Large intestine (tissue), 3 donors: Measurements from ENCODE around the gene RGS9. TPM values are rescaled to one million over a fixed set of nuclear protein-coding genes. Genes with fewer than 3 reads are reported as not detected.
"Not testable (repeated sequence)": the region's sequence is repeated elsewhere in the genome, so short reads cannot be mapped to it uniquely, and the experiment has no call there.

Experiments
- DNase-seq, 2 donors: peaks; one replicate each; pipeline versions ENCODE4 v3.0.0 to v3.0.0-alpha.2; 2013
- H3K27ac ChIP-seq: one replicate; pipeline ENCODE4 v1.5.1; 2013; ENCODE audit warnings: low read length
- H3K27me3 ChIP-seq: 2 replicates; pipeline ENCODE4 v1.6.1; 2013; ENCODE audit warnings: low read length; ENCODE audit not compliant: control insufficient read depth, insufficient read depth
- H3K36me3 ChIP-seq: 2 replicates; pipeline ENCODE4 v1.6.1; 2013; ENCODE audit warnings: low read length; ENCODE audit not compliant: control insufficient read depth, insufficient read depth
- H3K4me1 ChIP-seq: one replicate; pipeline ENCODE4 v1.6.1; 2013; ENCODE audit warnings: low read length; ENCODE audit not compliant: control insufficient read depth, insufficient read depth
- H3K4me3 ChIP-seq: one replicate; pipeline ENCODE4 v1.5.1; 2013; ENCODE audit warnings: low read length
- H3K9me3 ChIP-seq: one replicate; pipeline ENCODE4 v1.6.1; 2013; ENCODE audit warnings: mild to moderate bottlenecking, low read depth, low read length, moderate library complexity; ENCODE audit not compliant: control insufficient read depth
- WGBS: methylation state at CpG from one replicate; pipeline ENCODE4 v1.1.5; 2013; ENCODE audit warnings: low lambda C conversion rate; ENCODE audit not compliant: insufficient coverage; 5-methylcytosine and 5-hydroxymethylcytosine counted together
- polyA plus RNA-seq: library from polyadenylated mRNA; unstranded; fragments of 120-200 nt; gene quantifications from one replicate; pipeline ENCODE4 v1.2.1, GENCODE V29; 2013

RGS9 gene
- polyA plus RNA-seq, 1 donor: 7.5 TPM

- no peak overlapping the region for H3K27ac ChIP-seq
- no peak for DNase-seq
- H3K4me3 ChIP-seq: no peak overlapping the region
- H3K36me3 ChIP-seq: no peaks in the 10 kb centered on the region
- H3K27me3 ChIP-seq: peaks cover 2% of the 10 kb centered on the region
- no CpG with 5 or more reads among the region's 2 CpGs for WGBS
- H3K9me3 ChIP-seq: no peaks in the 10 kb centered on the region
- no peaks in the 10 kb centered on the region for H3K4me1 ChIP-seq
Measured at GRCh38 chr17:65109990-65110680, 27.0 kb upstream of the RGS9 start.

- Histone ChIP-seq H3K9me3 (no peaks in the 10 kb centered on the region), H3K27me3 (peaks cover 4% of the 10 kb centered on the region), H3K36me3 (no peaks in the 10 kb centered on the region), H3K27ac (no peak overlapping the region), H3K4me3 (no peak overlapping the region), H3K4me1 (no peaks in the 10 kb centered on the region)
- no CpG with 5 or more reads among the region's 3 CpGs for WGBS
- DNase-seq: no peak
Measured at GRCh38 chr17:65115839-65116238, 21.3 kb upstream of the RGS9 start.

GRCh38 chr17:65116515-65116914, 20.7 kb upstream of the RGS9 start:
- H3K9me3 ChIP-seq, H3K36me3 ChIP-seq, DNase-seq, H3K4me3 ChIP-seq, H3K4me1 ChIP-seq, H3K27ac ChIP-seq, H3K27me3 ChIP-seq: not testable (repeated sequence)
- WGBS: 48% methylated on average over 4 of the region's 5 CpGs

- Histone ChIP-seq H3K36me3 (no peaks in the 10 kb centered on the region), H3K4me1 (no peaks in the 10 kb centered on the region), H3K4me3 (no peak overlapping the region), H3K27me3 (peaks cover 4% of the 10 kb centered on the region), H3K27ac (no peak overlapping the region), H3K9me3 (no peaks in the 10 kb centered on the region)
- no peak for DNase-seq
- WGBS: no CpG with 5 or more reads among the region's 4 CpGs
Measured at GRCh38 chr17:65117384-65118035, 19.7 kb upstream of the RGS9 start.

- Histone ChIP-seq H3K4me3 (no peak overlapping the region), H3K27ac (no peak overlapping the region), H3K36me3 (no peaks in the 10 kb centered on the region), H3K27me3 (no peaks in the 10 kb centered on the region), H3K9me3 (no peaks in the 10 kb centered on the region), H3K4me1 (peaks cover 5% of the 10 kb centered on the region)
- DNase-seq: no peak
- 69% methylated on average over 3 of the region's 6 CpGs for WGBS
Measured at GRCh38 chr17:65121368-65121767, 15.8 kb upstream of the RGS9 start.

GRCh38 chr17:65121916-65122806, 15.0 kb upstream of the RGS9 start:
- H3K27ac ChIP-seq: peak overlapping the region; percentile 57

GRCh38 chr17:65122836-65123756, 14.1 kb upstream of the RGS9 start:
- H3K27ac ChIP-seq: peak overlapping the region; percentile 57
- peak; percentile 89 to 92 for DNase-seq
- WGBS: no CpG with 5 or more reads among the region's 55 CpGs

More at GRCh38 chr17:65121916-65122806, 15.0 kb upstream of the RGS9 start:
- Histone ChIP-seq H3K4me1 (peaks cover 5% of the 10 kb centered on the region), H3K36me3 (no peaks in the 10 kb centered on the region), H3K9me3 (no peaks in the 10 kb centered on the region), H3K4me3 (peak overlapping the region; percentile 62), H3K27me3 (no peaks in the 10 kb centered on the region)
- WGBS: 100% methylated on average over 1 of the region's 12 CpGs
- no peak for DNase-seq

GRCh38 chr17:65123757-65124675, 13.2 kb upstream of the RGS9 start:
- no CpG with 5 or more reads among the region's 9 CpGs for WGBS
- no peak for DNase-seq
- Histone ChIP-seq H3K9me3 (no peaks in the 10 kb centered on the region), H3K4me1 (peaks cover 5% of the 10 kb centered on the region), H3K27ac (peak overlapping the region; percentile 57), H3K4me3 (peak overlapping the region; percentile 62), H3K36me3 (no peaks in the 10 kb centered on the region), H3K27me3 (peaks cover 11% of the 10 kb centered on the region)

More at GRCh38 chr17:65122836-65123756, 14.1 kb upstream of the RGS9 start:
- Histone ChIP-seq H3K36me3 (no peaks in the 10 kb centered on the region), H3K27me3 (peaks cover 5% of the 10 kb centered on the region), H3K4me3 (peak overlapping the region; percentile 62), H3K9me3 (no peaks in the 10 kb centered on the region), H3K4me1 (peaks cover 5% of the 10 kb centered on the region)

- peak; percentile 61 to 64 for DNase-seq
- Histone ChIP-seq H3K27ac (peak overlapping the region; percentile 76), H3K4me3 (no peak overlapping the region), H3K4me1 (peaks cover 10% of the 10 kb centered on the region), H3K9me3 (no peaks in the 10 kb centered on the region), H3K27me3 (peaks cover 15% of the 10 kb centered on the region), H3K36me3 (no peaks in the 10 kb centered on the region)
- WGBS: 80% methylated on average over 1 of the region's 5 CpGs
Measured at GRCh38 chr17:65130832-65131231, 6.3 kb upstream of the RGS9 start.
